HG03521 (cell line): ENCODE data around the gene VAMP3.

ENCODE experiments used
- ATAC-seq: cut with Tn5 transposase; IDR thresholded peaks from one replicate; pipeline ENCODE4 v1.9.1; 2021; ENCODE audit warnings: mild to moderate bottlenecking, moderate library complexity; ENCODE audit not compliant: unreplicated experiment

The VAMP3 gene

DNA sequence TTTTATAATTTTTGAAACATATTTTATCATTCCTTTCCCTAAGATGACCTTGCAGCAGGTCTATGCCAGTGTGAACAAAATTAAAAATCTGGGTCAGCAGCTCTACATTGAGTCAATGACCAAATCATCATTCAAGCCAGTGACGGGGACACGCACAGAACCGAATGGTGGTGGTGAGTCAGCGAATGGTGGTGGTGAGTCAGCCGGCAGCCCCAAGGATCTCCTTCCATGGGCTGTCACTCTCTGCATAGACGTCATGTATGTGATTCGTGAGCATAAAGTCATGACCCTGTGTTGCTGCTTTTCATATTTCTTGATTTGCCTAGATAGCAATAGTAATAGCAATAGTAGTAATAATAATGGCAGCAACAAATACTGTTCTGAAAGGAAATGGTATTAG, 39.3 kb downstream of the VAMP3 start:
- no peak for ATAC-seq

GRCh38 chr1:7811476-7811875, 40.4 kb downstream of the VAMP3 start:
- no peak for ATAC-seq

- no peak for ATAC-seq
Measured at GRCh38 chr1:7813677-7814373, 42.7 kb downstream of the VAMP3 start.

GRCh38 chr1:7821282-7821681, 50.2 kb downstream of the VAMP3 start:
- ATAC-seq, result no peak

- ATAC-seq, result no peak
Measured at GRCh38 chr1:7824701-7825100, 53.6 kb downstream of the VAMP3 start.

DNA sequence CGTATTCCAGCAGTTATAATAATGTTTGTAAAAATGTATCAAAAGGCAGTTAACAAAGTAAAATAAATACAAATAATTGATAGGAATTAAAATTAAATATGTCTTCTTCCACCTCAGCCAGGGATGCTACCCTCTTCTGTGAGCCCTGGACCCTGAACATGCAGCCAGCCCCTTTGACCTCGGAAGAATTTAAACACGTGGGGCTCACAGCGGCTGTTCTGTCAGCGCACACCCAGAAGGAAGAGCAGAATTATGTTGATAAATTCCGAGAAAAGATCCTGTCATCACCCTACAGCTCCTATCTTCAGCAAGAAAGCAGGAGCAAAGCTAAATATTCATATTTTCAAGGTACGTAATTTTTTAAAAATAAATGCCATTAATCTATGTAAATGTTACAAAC, 55.3 kb downstream of the VAMP3 start:
- no peak for ATAC-seq

DNA sequence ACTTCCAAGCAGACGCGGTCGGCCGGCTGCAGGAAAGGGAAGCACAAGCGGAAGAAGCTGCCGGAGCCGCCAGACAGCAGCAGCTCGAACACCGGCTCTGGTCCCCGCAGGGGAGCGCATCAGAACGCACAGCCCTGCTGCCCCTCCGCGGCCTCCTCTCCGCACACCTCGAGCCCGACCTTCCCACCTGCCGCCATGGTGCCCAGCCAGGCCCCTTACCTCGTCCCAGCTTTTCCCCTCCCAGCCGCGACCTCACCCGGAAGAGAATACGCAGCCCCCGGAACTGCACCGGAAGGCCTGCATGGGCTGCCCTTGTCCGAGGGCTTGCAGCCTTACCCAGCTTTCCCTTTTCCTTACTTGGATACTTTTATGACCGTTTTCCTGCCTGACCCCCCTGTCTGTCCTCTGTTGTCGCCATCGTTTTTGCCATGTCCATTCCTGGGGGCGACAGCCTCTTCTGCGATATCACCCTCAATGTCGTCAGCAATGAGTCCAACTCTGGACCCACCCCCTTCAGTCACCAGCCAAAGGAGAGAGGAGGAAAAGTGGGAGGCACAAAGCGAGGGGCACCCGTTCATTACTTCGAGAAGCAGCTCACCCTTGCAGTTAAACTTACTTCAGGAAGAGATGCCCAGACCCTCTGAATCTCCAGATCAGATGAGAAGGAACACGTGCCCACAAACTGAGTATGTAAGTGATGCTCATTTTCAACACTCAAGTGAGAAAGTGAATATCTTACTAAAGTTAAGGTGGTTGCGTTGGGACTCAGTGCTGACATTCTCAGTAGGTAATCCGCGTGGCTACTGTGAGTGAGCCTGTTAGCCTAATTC, 56.2 kb downstream of the VAMP3 start:
- no peak for ATAC-seq
